Fibroblast of skin of scalp (primary cell): ENCODE measurements around the gene CNGA3.
A peak's percentile ranks its signal among the peaks of the same experiment; 100 is the strongest.

ENCODE experiments used
- DNase-seq: peaks from one replicate; pipeline ENCODE4 v3.0.0-alpha.2; 2013

Gene CNGA3

DNA sequence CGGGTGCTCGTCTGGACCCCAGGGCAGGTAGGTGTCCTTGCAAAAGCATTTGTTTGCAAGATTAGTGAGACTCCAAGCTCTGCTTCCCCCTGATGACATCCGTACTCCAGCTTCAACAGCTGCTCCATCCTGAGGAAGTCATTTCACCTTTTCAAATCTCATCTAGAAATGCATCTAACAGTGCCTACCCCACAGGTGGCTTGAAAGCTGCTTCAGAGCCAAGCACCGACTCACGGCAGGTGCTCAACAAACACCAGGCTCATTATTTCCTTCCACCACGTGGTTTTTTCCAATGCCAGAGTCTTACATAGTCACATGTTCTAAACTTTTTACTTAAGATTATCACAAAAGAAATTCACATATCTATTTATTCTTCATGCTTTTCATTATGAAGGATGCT, 31.9 kb downstream of the CNGA3 start:
- DNase-seq, result no peak

DNA sequence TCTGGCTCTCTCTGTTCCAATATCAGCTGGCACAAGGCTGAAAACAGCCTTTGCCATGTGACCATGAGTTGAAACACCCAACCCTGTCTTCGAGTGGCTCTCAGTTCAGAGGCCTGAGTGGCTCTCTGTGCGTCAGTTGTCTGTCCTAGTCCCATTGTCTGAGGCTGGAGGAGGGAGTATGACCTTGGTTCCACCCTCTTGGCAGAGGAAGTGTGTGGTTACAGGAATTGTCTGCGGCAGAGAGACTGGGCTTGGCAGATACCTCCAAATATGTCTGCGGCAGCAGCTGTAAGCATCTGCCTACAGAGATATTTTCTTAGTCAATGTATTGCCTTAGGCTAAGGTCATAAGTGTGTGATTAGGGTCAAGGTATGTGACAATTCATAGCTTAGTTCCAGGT, 32.6 kb downstream of the CNGA3 start:
- peak; percentile 27 for DNase-seq

DNA sequence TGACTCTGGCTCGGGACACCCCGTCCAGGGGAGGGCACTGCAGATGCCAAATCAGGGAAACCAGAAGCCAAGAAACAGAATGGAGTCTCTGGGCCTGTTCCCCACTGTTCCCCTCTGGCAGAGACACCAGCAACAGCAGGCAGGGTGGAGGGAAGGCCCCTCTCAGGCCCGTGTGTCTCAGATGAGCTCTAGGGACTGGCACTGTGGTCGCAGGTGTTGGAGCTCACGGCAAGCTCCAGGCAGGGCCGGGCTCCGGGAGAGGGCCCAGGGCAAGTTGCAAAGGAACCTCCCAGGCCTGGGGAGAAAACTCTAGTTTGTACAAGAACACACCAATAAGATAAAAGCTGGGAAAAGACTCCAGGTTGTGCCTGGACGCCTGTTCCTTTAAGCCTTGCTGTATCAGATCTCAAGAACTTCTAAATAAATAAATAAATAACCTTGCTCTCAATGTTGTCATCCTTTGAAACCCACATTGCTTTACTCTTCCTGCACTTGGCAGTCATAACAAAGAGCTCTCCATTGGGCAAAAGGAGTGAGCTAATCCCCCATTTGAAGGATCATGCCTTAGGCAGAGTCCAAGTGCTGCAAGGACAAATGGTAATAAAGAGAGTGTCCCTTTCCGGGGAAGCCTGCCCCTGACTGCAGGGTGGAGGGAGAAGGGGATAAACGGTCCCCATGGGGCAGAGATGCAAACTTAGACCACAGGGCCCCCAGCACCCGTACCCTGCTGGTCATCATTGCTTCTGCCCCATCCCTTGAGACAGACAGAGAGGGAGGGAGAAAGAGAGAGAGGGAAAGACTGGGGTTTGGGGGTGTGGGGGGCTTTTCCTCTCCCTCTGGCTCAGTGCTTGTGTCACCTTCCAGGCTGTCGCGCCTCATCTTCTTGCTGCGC, 33.3 kb downstream of the CNGA3 start:
- DNase-seq, result no peak

DNA sequence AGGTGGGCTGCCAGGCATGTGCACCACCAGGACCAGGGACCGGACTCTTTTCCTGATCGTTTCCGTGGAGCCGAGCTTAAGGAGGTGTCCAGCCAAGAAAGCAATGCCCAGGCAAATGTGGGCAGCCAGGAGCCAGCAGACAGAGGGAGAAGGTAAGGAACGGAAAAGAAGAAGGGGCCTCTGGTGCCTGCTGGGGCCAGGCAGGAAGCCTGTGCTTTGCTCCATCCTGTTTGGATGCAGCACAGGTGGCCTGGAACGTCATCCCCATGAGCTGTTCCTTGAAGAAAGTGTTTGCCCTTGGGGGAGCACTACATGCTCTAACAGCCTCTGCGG, 33.9 kb downstream of the CNGA3 start:
- DNase-seq, result no peak

- DNase-seq, result no peak
Measured at GRCh38 chr2:98381494-98381893, 35.2 kb downstream of the CNGA3 start.

DNA sequence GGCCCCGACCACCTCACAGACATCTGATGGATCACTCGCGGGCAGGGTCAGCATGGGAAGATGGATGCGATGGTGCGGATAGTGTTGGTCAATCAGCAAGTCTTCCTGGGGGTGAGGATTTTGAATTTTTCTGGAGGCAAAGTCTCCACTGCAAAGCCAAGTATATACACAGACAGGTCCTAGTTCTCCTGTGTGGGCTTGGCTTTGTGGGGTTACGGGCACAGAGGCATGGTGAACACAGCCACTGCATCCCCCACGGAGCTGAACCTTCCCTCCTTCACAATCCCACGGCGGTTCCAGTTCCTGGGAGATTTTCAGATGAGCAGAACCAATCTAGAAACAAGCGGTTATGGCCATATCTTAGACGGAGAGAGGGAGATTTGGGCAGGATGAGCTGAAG, 35.8 kb downstream of the CNGA3 start:
- no peak for DNase-seq

DNA sequence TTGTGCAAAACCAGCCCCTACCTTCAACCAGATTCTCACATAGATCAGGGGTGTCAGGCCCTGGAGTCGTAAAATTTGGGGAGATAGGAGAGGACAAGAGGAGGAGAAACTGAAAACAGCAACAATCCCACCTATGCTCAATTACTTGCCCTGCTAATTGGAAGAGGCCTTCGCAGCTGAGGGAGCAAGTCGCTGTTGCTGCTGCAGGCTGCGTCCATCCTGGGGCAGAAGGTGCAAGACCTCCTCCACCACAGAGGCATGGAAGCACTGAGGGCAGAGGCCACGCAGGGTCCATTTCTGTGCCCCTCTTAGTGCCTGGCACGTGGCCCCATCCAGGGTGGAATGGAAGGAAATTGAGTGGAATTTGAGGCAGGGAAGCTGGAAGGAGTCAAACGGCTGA, 36.5 kb downstream of the CNGA3 start:
- no peak for DNase-seq

DNA sequence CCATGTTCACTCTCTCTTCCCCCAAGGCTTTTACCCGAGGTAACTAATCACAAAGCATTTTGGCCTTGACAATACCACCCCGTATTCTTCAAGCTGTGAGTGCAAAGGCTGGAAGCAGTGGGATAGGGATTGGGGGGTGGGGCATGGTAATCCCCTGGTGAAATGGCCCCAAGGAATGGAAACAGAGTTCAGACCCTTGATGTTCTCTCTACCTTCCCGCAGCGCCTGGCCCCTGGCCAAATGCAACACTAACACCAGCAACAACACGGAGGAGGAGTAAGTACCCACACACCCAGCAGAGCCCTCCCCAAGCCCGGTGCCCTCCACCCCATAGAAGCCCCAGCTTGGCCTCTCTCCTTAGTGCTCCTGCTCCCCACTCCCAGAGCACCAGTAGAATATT, 36.9 kb downstream of the CNGA3 start:
- DNase-seq, result no peak

GRCh38 chr2:98385050-98385699, 38.9 kb downstream of the CNGA3 start:
- DNase-seq, result peak; percentile 72

DNA sequence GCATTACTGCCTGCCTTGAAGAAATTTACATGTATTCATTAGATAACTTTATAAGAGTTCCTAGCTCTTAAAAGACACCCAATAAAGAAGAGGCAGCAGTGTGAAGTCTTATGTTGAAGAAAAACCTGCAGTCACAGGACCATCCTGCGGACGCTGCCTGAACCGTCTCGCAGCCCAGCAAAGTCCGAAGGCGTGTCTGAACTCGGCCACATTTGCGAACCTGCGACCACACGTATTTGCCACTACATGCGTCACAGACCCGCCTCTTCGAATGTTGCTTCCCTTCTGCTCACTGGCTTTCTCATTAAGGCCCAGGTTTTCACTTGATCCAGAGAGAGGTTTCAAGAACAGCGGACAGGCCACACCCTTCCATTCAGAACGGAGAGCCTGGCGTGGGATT, 41.2 kb downstream of the CNGA3 start:
- no peak for DNase-seq

GRCh38 chr2:98388081-98388480, 41.8 kb downstream of the CNGA3 start:
- no peak for DNase-seq

- DNase-seq, result no peak
Measured at GRCh38 chr2:98388601-98389250, 42.5 kb downstream of the CNGA3 start.

DNA sequence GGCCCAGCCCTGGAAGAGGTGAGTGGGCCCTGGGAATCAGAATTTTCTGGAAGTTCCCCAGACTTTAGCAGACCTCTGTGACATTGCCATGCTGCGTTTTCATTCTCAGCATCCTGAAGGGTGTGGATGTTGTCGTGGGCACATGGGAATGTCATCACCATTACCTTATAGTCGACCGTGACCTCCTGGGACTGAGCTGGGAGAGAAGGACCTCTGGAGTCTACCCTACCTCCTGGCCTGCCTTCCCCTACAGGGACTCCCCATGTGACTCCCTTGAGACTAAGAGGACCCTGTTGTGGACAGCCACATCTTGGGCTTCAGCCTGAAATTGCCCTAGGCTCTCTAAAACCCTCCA, 43.0 kb downstream of the CNGA3 start:
- DNase-seq, result no peak

GRCh38 chr2:98390571-98391476, 44.6 kb downstream of the CNGA3 start:
- no peak for DNase-seq

- no peak for DNase-seq
Measured at GRCh38 chr2:98391581-98392270, 45.5 kb downstream of the CNGA3 start.

DNA sequence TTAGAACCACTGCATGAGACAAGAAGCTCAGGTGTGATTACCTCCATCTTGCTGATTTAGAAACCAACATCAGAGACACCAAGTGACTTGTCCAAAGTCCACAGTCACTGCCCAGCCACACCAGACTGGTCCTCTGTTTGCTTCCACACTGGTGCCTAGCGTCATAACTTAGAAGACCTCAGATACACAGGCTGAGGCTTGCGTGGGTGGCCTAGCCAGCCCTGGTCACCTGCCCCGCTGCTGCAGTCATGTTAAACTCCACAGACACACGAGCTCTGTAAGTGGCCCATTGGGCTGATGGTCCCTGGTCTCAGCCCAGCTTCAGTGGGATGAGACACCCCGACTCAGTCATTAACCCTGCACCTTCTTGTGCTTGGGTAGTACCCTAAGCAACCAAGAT, 47.1 kb downstream of the CNGA3 start:
- no peak for DNase-seq

DNA sequence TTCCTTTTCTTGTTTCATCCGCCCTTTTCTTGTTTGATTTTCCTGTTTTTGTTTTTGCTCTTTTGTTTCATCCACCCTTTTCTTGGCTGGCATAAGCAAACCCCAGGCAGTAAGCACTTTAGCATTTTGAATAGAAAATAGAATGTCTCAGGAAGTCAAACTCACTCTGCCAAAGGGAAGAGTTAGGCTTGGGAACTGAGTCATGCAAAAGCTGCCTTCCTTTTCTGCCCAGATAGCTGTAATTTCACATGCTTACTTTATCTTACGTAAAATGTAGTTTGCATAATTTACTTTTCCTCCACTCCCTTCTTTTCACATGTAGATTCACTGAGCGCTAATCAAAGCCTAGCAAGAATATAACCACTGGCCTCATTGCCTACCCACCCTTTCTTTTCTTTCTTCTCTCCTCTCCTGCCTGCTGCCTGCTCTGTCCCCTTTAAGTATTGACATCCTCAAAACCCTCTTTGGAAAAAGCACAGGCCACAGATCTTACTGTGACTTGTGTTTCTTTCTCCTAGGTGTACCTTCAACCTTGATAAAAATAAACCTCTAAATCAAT, 48.4 kb downstream of the CNGA3 start:
- DNase-seq, result no peak

- DNase-seq, result no peak
Measured at GRCh38 chr2:98395977-98396376, 49.7 kb downstream of the CNGA3 start.

- no peak for DNase-seq
Measured at GRCh38 chr2:98396745-98397355, 50.6 kb downstream of the CNGA3 start.

GRCh38 chr2:98399140-98399539, 52.9 kb downstream of the CNGA3 start:
- DNase-seq, result no peak

- no peak for DNase-seq
Measured at GRCh38 chr2:98403878-98404277, 57.6 kb downstream of the CNGA3 start.
